ENCODE data around the gene PRMT1. TPM values are rescaled to one million over a fixed set of nuclear protein-coding genes. Genes with fewer than 3 reads are reported as not detected.

PRMT1 gene
- total RNA-seq, 1 experiment from 2014 or later: 536 TPM

GRCh38 chr19:49645592-49645991 lies 31.5 kb upstream of the PRMT1 start:
- H3K27ac ChIP-seq (ENCODE audit: low read depth, low read length, poor library complexity, severe bottlenecking): peak overlapping the region; percentile 26
- peaks cover 42% of the 10 kb centered on the region for H3K36me3 ChIP-seq (ENCODE audit: insufficient read depth, low read length, poor library complexity, severe bottlenecking)
- ChIA-PET CTCF (no interaction called here), POLR2A (ENCODE audit: low non-redundant PET) (no interaction called here)
- intact Hi-C loops (cut with micrococcal nuclease; ENCODE audit: unreplicated experiment): no loop called here
- H3K4me3 ChIP-seq (ENCODE audit: low read depth, low read length, poor library complexity, severe bottlenecking): no peak overlapping the region
- H3K27me3 ChIP-seq (replicated peaks; ENCODE audit: insufficient read depth, low read depth, low read length, poor library complexity): no peaks in the 10 kb centered on the region
- no peak for TF ChIP-seq EZH2 (IDR thresholded peaks at IDR 0.05; ENCODE audit: borderline replicate concordance, low read depth, low read length, poor library complexity, severe bottlenecking)
- TF ChIP-seq CTCF (conservative IDR thresholded peaks at IDR 0.05; ENCODE audit: low read depth, low read length): no peak
- DNase-seq (ENCODE audit: low spot score): no peak
- H3K9me3 ChIP-seq (ENCODE audit: low read depth, low read length, poor library complexity, severe bottlenecking): no peaks in the 10 kb centered on the region
- peaks cover 20% of the 10 kb centered on the region for H3K4me1 ChIP-seq (ENCODE audit: insufficient read depth, low read length, poor library complexity, severe bottlenecking)
- BruUV-seq (replicated peaks): no TSS peak

- no peak for TF ChIP-seq CTCF (conservative IDR thresholded peaks at IDR 0.05; ENCODE audit: low read depth, low read length)
- no peak for TF ChIP-seq EZH2 (IDR thresholded peaks at IDR 0.05; ENCODE audit: borderline replicate concordance, low read depth, low read length, poor library complexity, severe bottlenecking)
- intact Hi-C loops (cut with micrococcal nuclease; ENCODE audit: unreplicated experiment): no loop called here
- H3K36me3 ChIP-seq (ENCODE audit: insufficient read depth, low read length, poor library complexity, severe bottlenecking): peaks cover 43% of the 10 kb centered on the region
- ChIA-PET CTCF (no interaction called here), POLR2A (ENCODE audit: low non-redundant PET) (no interaction called here)
- peak overlapping the region; percentile 26 for H3K27ac ChIP-seq (ENCODE audit: low read depth, low read length, poor library complexity, severe bottlenecking)
- no peaks in the 10 kb centered on the region for H3K9me3 ChIP-seq (ENCODE audit: low read depth, low read length, poor library complexity, severe bottlenecking)
- H3K4me1 ChIP-seq (ENCODE audit: insufficient read depth, low read length, poor library complexity, severe bottlenecking): peaks cover 17% of the 10 kb centered on the region
- no peak overlapping the region for H3K4me3 ChIP-seq (ENCODE audit: low read depth, low read length, poor library complexity, severe bottlenecking)
- no peaks in the 10 kb centered on the region for H3K27me3 ChIP-seq (replicated peaks; ENCODE audit: insufficient read depth, low read depth, low read length, poor library complexity)
- DNase-seq (ENCODE audit: low spot score): no peak
- no TSS peak for BruUV-seq (replicated peaks)
These were observed 31.1 kb upstream of the PRMT1 start for GRCh38 chr19:49645995-49646394.

DNA sequence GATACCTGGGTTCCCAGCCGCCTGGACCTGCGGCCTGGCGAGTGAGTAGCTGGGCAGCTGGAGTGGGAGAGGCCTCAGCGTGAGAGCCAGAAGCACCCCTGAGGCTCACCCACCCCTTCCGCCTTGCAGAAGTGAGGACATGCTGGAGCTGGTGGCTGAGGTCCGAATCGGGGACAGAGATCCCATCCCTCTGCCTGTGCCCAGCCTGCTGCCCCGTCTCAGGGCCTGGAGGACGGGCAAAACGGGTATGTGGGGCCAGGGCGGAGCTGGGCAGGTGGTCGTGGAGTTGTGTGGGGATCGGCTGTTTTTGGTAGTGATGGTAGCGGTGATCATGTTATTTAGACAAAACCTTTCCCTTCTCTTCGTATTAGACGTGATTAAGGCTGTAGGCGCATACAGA lies 30.5 kb upstream of the PRMT1 start:
- intact Hi-C loops (cut with micrococcal nuclease; ENCODE audit: unreplicated experiment): no loop called here
- no peaks in the 10 kb centered on the region for H3K9me3 ChIP-seq (ENCODE audit: low read depth, low read length, poor library complexity, severe bottlenecking)
- ChIA-PET POLR2A (ENCODE audit: low non-redundant PET) (no interaction called here), CTCF (no interaction called here)
- no peak for TF ChIP-seq CTCF (conservative IDR thresholded peaks at IDR 0.05; ENCODE audit: low read depth, low read length)
- peaks cover 11% of the 10 kb centered on the region for H3K4me1 ChIP-seq (ENCODE audit: insufficient read depth, low read length, poor library complexity, severe bottlenecking)
- no peak overlapping the region for H3K4me3 ChIP-seq (ENCODE audit: low read depth, low read length, poor library complexity, severe bottlenecking)
- H3K27me3 ChIP-seq (replicated peaks; ENCODE audit: insufficient read depth, low read depth, low read length, poor library complexity): no peaks in the 10 kb centered on the region
- no TSS peak for BruUV-seq (replicated peaks)
- no peak for DNase-seq (ENCODE audit: low spot score)
- H3K27ac ChIP-seq (ENCODE audit: low read depth, low read length, poor library complexity, severe bottlenecking): peak overlapping the region; percentile 26
- H3K36me3 ChIP-seq (ENCODE audit: insufficient read depth, low read length, poor library complexity, severe bottlenecking): peaks cover 49% of the 10 kb centered on the region
